Sigmoid colon (tissue), 7 donors: ENCODE data around the gene FNIP1. TPM values are rescaled to one million over a fixed set of nuclear protein-coding genes. Genes with fewer than 3 reads are reported as not detected.
A peak's percentile ranks its signal among the peaks of the same experiment; 100 is the strongest.

ENCODE experiments used
- DNase-seq: peaks from one replicate; pipeline ENCODE4 v3.0.0-alpha.2; 2019
- H3K27ac ChIP-seq, 4 donors: fragments of 200-600 bp; sonication (generic); one replicate each; pipeline ENCODE4 v1.5.1; 2016 to 2019; ENCODE audit warnings: mild to moderate bottlenecking in 1 of 4
- H3K27me3 ChIP-seq, 3 donors: fragments of 200-600 bp; sonication (generic); one replicate each; pipeline ENCODE4 v1.5.1; 2019; ENCODE audit warnings: mild to moderate bottlenecking in 1 of 3
- H3K36me3 ChIP-seq, 4 donors: fragments of 200-600 bp; sonication (generic); one replicate each; pipeline ENCODE4 v1.5.1; 2016 to 2019
- H3K4me1 ChIP-seq, 4 donors: fragments of 200-600 bp; sonication (generic); one replicate each; pipeline ENCODE4 v1.5.1; 2017 to 2019
- H3K4me3 ChIP-seq, 4 donors: fragments of 200-600 bp; sonication (generic); one replicate each; pipeline ENCODE4 v1.5.1; 2017 to 2019; ENCODE audit warnings: mild to moderate bottlenecking in 2 of 4, moderate library complexity in 1 of 4
- H3K9me3 ChIP-seq, 4 donors: fragments of 200-600 bp in 3 of 4; sonication (generic) in 3 of 4; one replicate each; pipeline versions ENCODE4 v1.5.1 to v1.6.1; 2013 to 2019
- EP300 ChIP-seq, 4 donors: sonication (generic); formaldehyde crosslinking; IDR thresholded peaks; one replicate each; pipeline ENCODE4 v1.6.1; 2017; ENCODE audit warnings: antibody characterized with exemption in 4 of 4
- POLR2A ChIP-seq, 2 donors: fragments of 450-650 bp; IDR thresholded peaks; one replicate each; pipeline ENCODE4 v1.6.1; 2016; ENCODE audit warnings: antibody characterized with exemption in 2 of 2, mild to moderate bottlenecking in 2 of 2, moderate library complexity in 2 of 2
- POLR2AphosphoS5 ChIP-seq, 4 donors: sonication (generic); formaldehyde crosslinking; IDR thresholded peaks; one replicate each; pipeline ENCODE4 v1.6.1; 2017; ENCODE audit warnings: antibody characterized with exemption in 4 of 4
- WGBS, 2 donors: extraction: QIAGEN DNeasy Blood & Tissue Kit; methylation state at CpG; one replicate each; pipeline ENCODE4 v1.1.7; 2013; 5-methylcytosine and 5-hydroxymethylcytosine counted together
- intact Hi-C: fragments of 100-400 bp; cut with DNase I; formaldehyde crosslinking; loops from one replicate; pipeline ENCODE4 v1.15.1; 2023
- polyA plus RNA-seq, 3 donors: library from polyadenylated mRNA; stranded (reverse); fragments of 200-250 nt; gene quantifications; one replicate each; pipeline ENCODE4 v1.2.3, GENCODE V29; 2013
- total RNA-seq, 4 donors: library from RNA; depleted of rRNA; stranded (reverse); fragments of >200 nt; gene quantifications; one replicate each; pipeline ENCODE4 v1.1.0, GENCODE V29; 2016
- TF ChIP-seq, protein P1 (sequence below), 4 experiments: fragments of 450-650 bp in 3 of 4; fragments of 200-600 bp in 1 of 4; IDR thresholded peaks; one replicate each; pipeline ENCODE4 v1.5.1; 2016 to 2019; ENCODE audit warnings: antibody characterized with exemption in 4 of 4, mild to moderate bottlenecking in 3 of 4, moderate library complexity in 2 of 4
- donor health status: healthy with polysubstance abuse.
- donor health status: Bipolar disorder and iron deficiency.
- donor health status: healthy.

Gene FNIP1
- total and polyA plus RNA-seq, 7 donors, result 3.6 to 74.4 (median 46.4) TPM

DNA sequence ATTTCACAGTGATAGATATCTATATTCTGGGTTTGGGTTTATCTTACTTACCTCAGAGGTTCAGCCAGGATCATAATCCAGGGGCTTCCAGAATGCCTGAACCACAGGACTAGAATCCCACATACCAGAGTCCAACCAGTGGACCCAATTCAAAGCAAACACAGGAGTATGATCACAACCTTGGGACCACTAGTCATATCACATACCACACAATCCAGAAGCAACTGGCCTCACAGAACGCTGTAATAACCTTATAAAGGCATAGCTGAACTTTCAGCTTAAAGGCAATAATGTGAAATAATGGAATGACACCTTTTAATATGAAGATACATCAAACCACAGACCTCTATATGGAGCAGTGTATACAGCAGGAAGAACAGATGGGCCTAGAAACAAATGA is 187.0 kb downstream of the FNIP1 start:
- H3K27ac ChIP-seq, result peak overlapping the region in 1 of 4 donors; percentile 24
- no peak for TF ChIP-seq POLR2AphosphoS5 (IDR thresholded peaks at IDR 0.05)
- no peak for TF ChIP-seq POLR2A (IDR thresholded peaks at IDR 0.05)
- TF ChIP-seq, protein P1, sequence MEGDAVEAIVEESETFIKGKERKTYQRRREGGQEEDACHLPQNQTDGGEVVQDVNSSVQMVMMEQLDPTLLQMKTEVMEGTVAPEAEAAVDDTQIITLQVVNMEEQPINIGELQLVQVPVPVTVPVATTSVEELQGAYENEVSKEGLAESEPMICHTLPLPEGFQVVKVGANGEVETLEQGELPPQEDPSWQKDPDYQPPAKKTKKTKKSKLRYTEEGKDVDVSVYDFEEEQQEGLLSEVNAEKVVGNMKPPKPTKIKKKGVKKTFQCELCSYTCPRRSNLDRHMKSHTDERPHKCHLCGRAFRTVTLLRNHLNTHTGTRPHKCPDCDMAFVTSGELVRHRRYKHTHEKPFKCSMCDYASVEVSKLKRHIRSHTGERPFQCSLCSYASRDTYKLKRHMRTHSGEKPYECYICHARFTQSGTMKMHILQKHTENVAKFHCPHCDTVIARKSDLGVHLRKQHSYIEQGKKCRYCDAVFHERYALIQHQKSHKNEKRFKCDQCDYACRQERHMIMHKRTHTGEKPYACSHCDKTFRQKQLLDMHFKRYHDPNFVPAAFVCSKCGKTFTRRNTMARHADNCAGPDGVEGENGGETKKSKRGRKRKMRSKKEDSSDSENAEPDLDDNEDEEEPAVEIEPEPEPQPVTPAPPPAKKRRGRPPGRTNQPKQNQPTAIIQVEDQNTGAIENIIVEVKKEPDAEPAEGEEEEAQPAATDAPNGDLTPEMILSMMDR (IDR thresholded peaks at IDR 0.05), result no peak
- no peak for TF ChIP-seq EP300 (IDR thresholded peaks at IDR 0.05)
- peaks cover 0 to 40% (median 21%) of the 10 kb centered on the region in 4 donors for H3K4me1 ChIP-seq
- no peaks in the 10 kb centered on the region for H3K36me3 ChIP-seq
- 96 to 99% methylated on average over 1 of the region's 1 CpG for whole genome bisulfite sequencing, 2 donors
- no peaks in the 10 kb centered on the region for H3K27me3 ChIP-seq
- no peaks in the 10 kb centered on the region for H3K9me3 ChIP-seq
- no peak for DNase-seq
- H3K4me3 ChIP-seq, result no peak overlapping the region
- intact Hi-C loops, result no loop called here

DNA sequence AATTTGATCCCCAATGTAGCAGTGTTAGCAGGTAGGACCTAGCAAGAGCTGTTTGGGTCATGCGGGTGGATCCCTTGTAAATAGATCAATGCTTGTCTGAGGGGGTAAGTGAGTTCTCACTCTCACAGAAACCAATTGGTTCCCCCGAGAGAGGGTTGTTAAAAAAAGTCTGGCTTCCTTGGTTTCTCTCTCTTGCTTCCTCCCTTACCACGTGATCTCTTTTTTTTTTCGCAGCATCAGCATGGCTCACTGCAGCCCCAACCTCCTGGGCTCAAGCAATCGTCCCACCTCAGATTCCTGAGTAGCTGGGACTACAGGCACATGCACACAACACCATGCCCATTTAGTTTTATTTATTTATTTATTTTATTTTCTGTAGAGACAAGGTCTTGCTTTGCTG is 188.2 kb downstream of the FNIP1 start:
- Histone ChIP-seq H3K36me3 (no peaks in the 10 kb centered on the region), H3K4me1 (peaks cover 0 to 40% (median 21%) of the 10 kb centered on the region in 4 donors), H3K27me3 (no peaks in the 10 kb centered on the region), H3K9me3 (no peaks in the 10 kb centered on the region), H3K27ac (no peak overlapping the region), H3K4me3 (no peak overlapping the region)
- WGBS, 2 donors, result 77 to 92% methylated on average over 5 of the region's 5 CpGs
- DNase-seq, result no peak
- intact Hi-C loops, result no loop called here
- TF ChIP-seq POLR2A (IDR thresholded peaks at IDR 0.05) (no peak), EP300 (IDR thresholded peaks at IDR 0.05) (no peak), POLR2AphosphoS5 (IDR thresholded peaks at IDR 0.05) (no peak)
- TF ChIP-seq, protein P1 (IDR thresholded peaks at IDR 0.05), result no peak

DNA sequence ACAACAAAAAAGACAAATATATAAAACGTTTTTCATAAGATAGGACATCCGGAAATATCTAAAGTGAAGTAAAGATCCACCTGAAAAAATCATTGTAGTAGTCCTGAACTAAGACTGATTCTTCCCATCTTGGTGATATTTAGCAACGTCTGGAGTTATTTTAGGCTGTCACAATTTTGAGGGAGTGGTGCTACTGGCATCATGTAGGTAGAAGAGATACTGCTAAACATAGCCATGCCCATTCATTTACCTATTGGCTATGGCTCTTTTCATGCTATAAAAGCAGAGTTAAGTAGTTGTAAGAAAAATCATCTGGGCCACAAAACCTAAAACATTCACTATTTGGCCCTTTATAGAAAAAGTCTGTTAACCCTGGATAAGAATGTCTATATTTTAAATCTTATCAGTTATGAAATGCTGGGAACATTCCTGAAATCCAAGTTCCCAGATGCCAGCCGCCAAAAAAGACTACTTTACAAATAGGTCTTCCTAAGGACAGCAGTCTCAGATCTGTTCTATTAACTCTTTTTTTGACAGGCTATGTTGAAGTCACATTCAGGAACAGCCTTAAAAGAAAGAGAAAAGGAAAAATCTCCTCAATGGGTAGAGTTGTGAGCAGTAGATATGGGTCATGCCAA is 188.8 kb downstream of the FNIP1 start:
- no peak for TF ChIP-seq POLR2AphosphoS5 (IDR thresholded peaks at IDR 0.05)
- TF ChIP-seq, protein P1 (IDR thresholded peaks at IDR 0.05), result no peak
- no peak for TF ChIP-seq POLR2A (IDR thresholded peaks at IDR 0.05)
- TF ChIP-seq EP300 (IDR thresholded peaks at IDR 0.05), result no peak
- no peaks in the 10 kb centered on the region for H3K27me3 ChIP-seq
- peaks cover 0 to 40% (median 21%) of the 10 kb centered on the region in 4 donors for H3K4me1 ChIP-seq
- H3K27ac ChIP-seq, result no peak overlapping the region
- H3K4me3 ChIP-seq, result no peak overlapping the region
- DNase-seq, result no peak
- intact Hi-C loops, result no loop called here
- WGBS, 2 donors, result 79 to 85% methylated on average over 4 of the region's 4 CpGs
- H3K36me3 ChIP-seq, result peaks cover 0 to 2% (median 0%) of the 10 kb centered on the region in 4 donors
- H3K9me3 ChIP-seq, result no peaks in the 10 kb centered on the region

DNA sequence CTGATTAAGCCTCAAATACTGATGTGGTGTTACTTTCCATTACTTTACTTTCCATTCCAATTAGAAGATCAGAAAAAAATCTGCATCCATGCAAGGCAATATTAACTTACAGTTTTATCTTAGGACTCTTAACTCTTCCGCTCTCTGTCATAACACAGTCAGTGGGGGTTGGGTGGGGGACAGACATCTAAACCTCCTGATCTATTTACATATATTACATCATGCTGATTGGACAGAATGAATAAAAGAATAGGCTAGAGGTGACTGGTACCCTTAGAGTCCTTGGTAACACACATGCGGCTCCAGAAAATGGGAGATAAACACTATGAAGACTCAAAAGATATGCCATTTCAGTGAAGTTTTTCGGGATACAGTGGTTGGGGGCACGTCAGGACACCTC is 189.4 kb downstream of the FNIP1 start:
- TF ChIP-seq, protein P1 (IDR thresholded peaks at IDR 0.05), result no peak
- TF ChIP-seq POLR2AphosphoS5 (IDR thresholded peaks at IDR 0.05) (no peak), EP300 (IDR thresholded peaks at IDR 0.05) (no peak), POLR2A (IDR thresholded peaks at IDR 0.05) (no peak)
- WGBS, 2 donors, result 94 to 98% methylated on average over 4 of the region's 4 CpGs
- H3K4me3 ChIP-seq, result no peak overlapping the region
- H3K36me3 ChIP-seq, result peaks cover 0 to 8% (median 0%) of the 10 kb centered on the region in 4 donors
- intact Hi-C loops, result no loop called here
- H3K27me3 ChIP-seq, result no peaks in the 10 kb centered on the region
- no peak for DNase-seq
- H3K9me3 ChIP-seq, result no peaks in the 10 kb centered on the region
- peaks cover 0 to 40% (median 21%) of the 10 kb centered on the region in 4 donors for H3K4me1 ChIP-seq
- H3K27ac ChIP-seq, result no peak overlapping the region

DNA sequence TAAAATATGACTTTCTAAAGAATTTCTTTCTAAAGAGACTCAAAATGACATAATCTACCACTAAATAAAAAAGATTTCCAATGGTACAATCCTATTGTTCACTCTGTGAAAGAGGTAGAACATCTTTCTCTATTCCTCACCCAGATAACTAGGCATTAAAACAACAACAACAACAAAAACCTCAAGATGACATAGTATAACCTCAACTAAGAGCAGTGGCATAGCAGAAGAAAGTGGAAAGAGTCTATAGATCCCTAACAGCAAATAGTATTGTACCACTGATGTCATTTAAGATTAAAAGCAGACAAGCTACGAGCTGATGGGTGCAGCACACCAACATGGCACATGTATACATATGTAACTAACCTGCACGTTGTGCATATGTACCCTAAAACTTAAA is 191.7 kb downstream of the FNIP1 start:
- Histone ChIP-seq H3K4me1 (peaks cover 0 to 29% (median 9%) of the 10 kb centered on the region in 4 donors), H3K27ac (no peak overlapping the region), H3K4me3 (no peak overlapping the region), H3K36me3 (peaks cover 0 to 14% (median 0%) of the 10 kb centered on the region in 4 donors), H3K9me3 (no peaks in the 10 kb centered on the region), H3K27me3 (no peaks in the 10 kb centered on the region)
- intact Hi-C loops, result no loop called here
- TF ChIP-seq EP300 (IDR thresholded peaks at IDR 0.05), result no peak
- no peak for TF ChIP-seq POLR2AphosphoS5 (IDR thresholded peaks at IDR 0.05)
- no peak for TF ChIP-seq POLR2A (IDR thresholded peaks at IDR 0.05)
- TF ChIP-seq, protein P1 (IDR thresholded peaks at IDR 0.05), result no peak
- DNase-seq, result no peak
- WGBS, 2 donors, result 93 to 94% methylated on average over 2 of the region's 2 CpGs
